ENCODE data around the gene RAD51. TPM values are rescaled to one million over a fixed set of nuclear protein-coding genes. Genes with fewer than 3 reads are reported as not detected.
"Not testable (repeated sequence)": the region's sequence is repeated elsewhere in the genome, so short reads cannot be mapped to it uniquely, and the experiment has no call there.

The RAD51 gene
- polyA plus RNA-seq (ENCODE audit: insufficient read length), result 16.9 TPM
- long read RNA-seq, donor 1, transcript RAD51-201 (10 exons, 2,449 nt), result major isoform, 7 of 8 reads
- long read RNA-seq, donor 1, partial matches to known transcripts, result 0 of 8 reads
- long read RNA-seq, donor 1, other reads (novel, unspliced or antisense), result 0 of 8 reads
- long read RNA-seq, donor 2, partial matches to known transcripts, result 0 of 3 reads
- long read RNA-seq, donor 2, other reads (novel, unspliced or antisense), result 0 of 3 reads
- long read RNA-seq, donor 3, transcript RAD51-201 (10 exons, 2,449 nt), result major isoform, 6 of 6 reads
- long read RNA-seq, donor 3, partial matches to known transcripts, result 0 of 6 reads
- long read RNA-seq, donor 3, other reads (novel, unspliced or antisense), result 0 of 6 reads
- long read RNA-seq, donor 4, result 0 reads
- long read RNA-seq, donor 5, transcript RAD51-201 (10 exons, 2,449 nt), result major isoform, 7 of 38 reads
- long read RNA-seq, donor 5, partial matches to known transcripts, result 12 of 38 reads
- long read RNA-seq, donor 5, other reads (novel, unspliced or antisense), result 18 of 38 reads
- long read RNA-seq, donor 6, partial matches to known transcripts, result 0 of 4 reads
- long read RNA-seq, donor 6, other reads (novel, unspliced or antisense), result 0 of 4 reads
- long read RNA-seq, donor 7, partial matches to known transcripts, result 32 of 34 reads
- long read RNA-seq, donor 7, other reads (novel, unspliced or antisense), result 0 of 34 reads
- long read RNA-seq, donor 8, partial matches to known transcripts, result 0 of 1 reads
- long read RNA-seq, donor 8, other reads (novel, unspliced or antisense), result 0 of 1 reads

GRCh38 chr15:40694688-40695468 is at the start of gene RAD51:
Gene RAD51, plus strand, starts transcription at chr15:40695174. Its CDS starts 3,585 bp downstream, at chr15:40698759.
- peak; percentile 90 for DNase-seq

- DNase-seq, result no peak
Measured at GRCh38 chr15:40647523-40647922, 47.5 kb upstream of the RAD51 start.

- DNase-seq, result no peak
Measured at GRCh38 chr15:40650479-40650878, 44.5 kb upstream of the RAD51 start.

- no peak for DNase-seq
Measured at GRCh38 chr15:40660686-40661085, 34.3 kb upstream of the RAD51 start.

GRCh38 chr15:40664909-40665308 is 30.1 kb upstream of the RAD51 start:
- no peak for DNase-seq

- not testable (repeated sequence) for DNase-seq
Measured at GRCh38 chr15:40676290-40676689, 18.7 kb upstream of the RAD51 start.

GRCh38 chr15:40676906-40677305 is 18.1 kb upstream of the RAD51 start:
- DNase-seq, result not testable (repeated sequence)

- no peak for DNase-seq
Measured at GRCh38 chr15:40680151-40680550, 14.8 kb upstream of the RAD51 start.

GRCh38 chr15:40680959-40681358 is 14.0 kb upstream of the RAD51 start:
- not testable (repeated sequence) for DNase-seq

- DNase-seq, result no peak
Measured at GRCh38 chr15:40684381-40684780, 10.6 kb upstream of the RAD51 start.

- no peak for DNase-seq
Measured at GRCh38 chr15:40685376-40685775, 9.6 kb upstream of the RAD51 start.

- no peak for DNase-seq
Measured at GRCh38 chr15:40688932-40689799, 5.8 kb upstream of the RAD51 start.

- no peak for DNase-seq
Measured at GRCh38 chr15:40691737-40692136, 3.2 kb upstream of the RAD51 start.

- no peak for DNase-seq
Measured at GRCh38 chr15:40693904-40694687, 878 bp upstream of the RAD51 start.

- peak; percentile 8 for DNase-seq
Measured at GRCh38 chr15:40695469-40695890, 506 bp downstream of the RAD51 start.

GRCh38 chr15:40696228-40696627 is 1.3 kb downstream of the RAD51 start:
- no peak for DNase-seq

GRCh38 chr15:40697916-40698315 is 2.9 kb downstream of the RAD51 start:
- no peak for DNase-seq

GRCh38 chr15:40702077-40702476 is 7.1 kb downstream of the RAD51 start:
- DNase-seq, result no peak

- no peak for DNase-seq
Measured at GRCh38 chr15:40706121-40706520, 11.1 kb downstream of the RAD51 start.

- no peak for DNase-seq
Measured at GRCh38 chr15:40714144-40714543, 19.2 kb downstream of the RAD51 start.

GRCh38 chr15:40716165-40716564 is 21.2 kb downstream of the RAD51 start:
- no peak for DNase-seq

Data from left kidney (tissue), 8 donors.